Hepatocyte (in vitro differentiated cells): ENCODE results near the gene SLC6A12.

Experiments used
- EZH2phosphoT487 ChIP-seq: fragments of 200-600 bp; sonication (generic); IDR thresholded peaks from one replicate; pipeline ENCODE4 v1.6.1; 2018; ENCODE audit warnings: antibody characterized with exemption, mild to moderate bottlenecking, low read depth, moderate library complexity; ENCODE audit not compliant: unreplicated experiment, severe bottlenecking
- TF ChIP-seq, protein P1 (sequence below): fragments of 200-600 bp; sonication (generic); IDR thresholded peaks from 2 replicates; pipeline ENCODE4 v1.5.1; 2016; ENCODE audit warnings: antibody characterized with exemption, mild to moderate bottlenecking; ENCODE audit not compliant: poor library complexity

DNA sequence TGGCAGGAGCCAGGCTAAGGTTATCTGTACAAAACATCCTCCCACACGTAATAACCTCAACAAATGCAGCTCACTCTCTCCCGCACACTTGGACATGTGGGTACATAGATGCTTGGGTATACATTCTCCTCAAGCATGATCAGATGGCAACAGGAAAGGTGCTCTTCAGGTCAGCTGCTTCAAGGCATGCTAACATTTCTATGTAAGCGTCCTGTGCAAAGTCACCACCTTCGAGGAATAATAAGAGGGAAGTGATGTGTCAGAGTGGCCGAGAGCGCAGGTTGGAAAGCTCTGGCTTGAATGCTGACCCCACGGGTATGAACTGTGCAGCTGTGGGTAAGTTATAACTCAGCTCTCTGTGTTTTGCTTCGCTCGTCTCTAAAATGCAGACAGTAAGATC, 24.2 kb upstream of the SLC6A12 start:
- no peak for TF ChIP-seq EZH2phosphoT487
- TF ChIP-seq, protein P1, sequence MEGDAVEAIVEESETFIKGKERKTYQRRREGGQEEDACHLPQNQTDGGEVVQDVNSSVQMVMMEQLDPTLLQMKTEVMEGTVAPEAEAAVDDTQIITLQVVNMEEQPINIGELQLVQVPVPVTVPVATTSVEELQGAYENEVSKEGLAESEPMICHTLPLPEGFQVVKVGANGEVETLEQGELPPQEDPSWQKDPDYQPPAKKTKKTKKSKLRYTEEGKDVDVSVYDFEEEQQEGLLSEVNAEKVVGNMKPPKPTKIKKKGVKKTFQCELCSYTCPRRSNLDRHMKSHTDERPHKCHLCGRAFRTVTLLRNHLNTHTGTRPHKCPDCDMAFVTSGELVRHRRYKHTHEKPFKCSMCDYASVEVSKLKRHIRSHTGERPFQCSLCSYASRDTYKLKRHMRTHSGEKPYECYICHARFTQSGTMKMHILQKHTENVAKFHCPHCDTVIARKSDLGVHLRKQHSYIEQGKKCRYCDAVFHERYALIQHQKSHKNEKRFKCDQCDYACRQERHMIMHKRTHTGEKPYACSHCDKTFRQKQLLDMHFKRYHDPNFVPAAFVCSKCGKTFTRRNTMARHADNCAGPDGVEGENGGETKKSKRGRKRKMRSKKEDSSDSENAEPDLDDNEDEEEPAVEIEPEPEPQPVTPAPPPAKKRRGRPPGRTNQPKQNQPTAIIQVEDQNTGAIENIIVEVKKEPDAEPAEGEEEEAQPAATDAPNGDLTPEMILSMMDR: no peak
